ENCODE data around the gene C16orf90.
"Not testable (repeated sequence)": the region's sequence is repeated elsewhere in the genome, so short reads cannot be mapped to it uniquely, and the experiment has no call there.

The C16orf90 gene

GRCh38 chr16:3511286-3512180, 16.2 kb upstream of the C16orf90 start:
- DNase-seq, result no peak

GRCh38 chr16:3510416-3510815, 15.1 kb upstream of the C16orf90 start:
- no peak for DNase-seq

- peak; percentile 80 for DNase-seq
These were observed 14.2 kb upstream of the C16orf90 start for GRCh38 chr16:3509470-3509928.

- no peak for DNase-seq
These were observed 13.4 kb upstream of the C16orf90 start for GRCh38 chr16:3508736-3509135.

- DNase-seq, result no peak
These were observed 8.2 kb upstream of the C16orf90 start for GRCh38 chr16:3503523-3503922.

GRCh38 chr16:3501783-3502400, 6.6 kb upstream of the C16orf90 start:
- peak; percentile 10 for DNase-seq

GRCh38 chr16:3501412-3501761, 6.1 kb upstream of the C16orf90 start:
- DNase-seq, result not testable (repeated sequence)

GRCh38 chr16:3498988-3499387, 3.7 kb upstream of the C16orf90 start:
- no peak for DNase-seq

- DNase-seq, result no peak
These were observed 2.5 kb upstream of the C16orf90 start for GRCh38 chr16:3497771-3498170.

- no peak for DNase-seq
These were observed 1.1 kb upstream of the C16orf90 start for GRCh38 chr16:3496386-3496785.

- DNase-seq, result no peak
These were observed 809 bp downstream of the C16orf90 start for GRCh38 chr16:3494386-3494973.

- no peak for DNase-seq
These were observed 2.9 kb downstream of the C16orf90 start for GRCh38 chr16:3492356-3492755.

- peak; percentile 11 for DNase-seq
These were observed 4.2 kb downstream of the C16orf90 start for GRCh38 chr16:3490911-3491629.

- DNase-seq, result no peak
These were observed 6.5 kb downstream of the C16orf90 start for GRCh38 chr16:3488801-3489200.

- DNase-seq, result no peak
These were observed 7.5 kb downstream of the C16orf90 start for GRCh38 chr16:3487521-3488410.

- DNase-seq, result no peak
These were observed 8.6 kb downstream of the C16orf90 start for GRCh38 chr16:3486506-3487215.

GRCh38 chr16:3485821-3486505, 9.3 kb downstream of the C16orf90 start:
- DNase-seq, result no peak

GRCh38 chr16:3485097-3485745, 10.1 kb downstream of the C16orf90 start:
- DNase-seq, result no peak

- no peak for DNase-seq
These were observed 10.8 kb downstream of the C16orf90 start for GRCh38 chr16:3484318-3485096.
